ENCODE data around the gene OR52L1. TPM values are rescaled to one million over a fixed set of nuclear protein-coding genes. Genes with fewer than 3 reads are reported as not detected.

OR52L1 gene
- total and polyA plus RNA-seq, 2 donors, result not detected

GRCh38 chr11:6002202-6002699 lies 15.5 kb upstream of the OR52L1 start:
- Histone ChIP-seq H3K36me3 (ENCODE audit: control insufficient read depth in 2 of 2, insufficient read depth in 2 of 2, low read length in 1 of 2) (no peaks in the 10 kb centered on the region), H3K9me3 (ENCODE audit: control insufficient read depth in 2 of 2, insufficient read depth in 1 of 2, low read length in 1 of 2) (no peaks in the 10 kb centered on the region), H3K27ac (ENCODE audit: low read depth in 1 of 2, low read length in 1 of 2) (no peak overlapping the region), H3K27me3 (ENCODE audit: control insufficient read depth in 2 of 2, insufficient read depth in 1 of 2, low read length in 1 of 2) (no peaks in the 10 kb centered on the region), H3K4me1 (ENCODE audit: control insufficient read depth in 2 of 2, insufficient read depth in 2 of 2, low read length in 2 of 2) (no peaks in the 10 kb centered on the region), H3K4me3 (ENCODE audit: low read length in 2 of 2) (no peak overlapping the region)
- DNase-seq (ENCODE audit: low read depth in 6 of 9, low spot score in 9 of 9), result no peak
- 49% methylated on average over 7 of the region's 7 CpGs for WGBS

DNA sequence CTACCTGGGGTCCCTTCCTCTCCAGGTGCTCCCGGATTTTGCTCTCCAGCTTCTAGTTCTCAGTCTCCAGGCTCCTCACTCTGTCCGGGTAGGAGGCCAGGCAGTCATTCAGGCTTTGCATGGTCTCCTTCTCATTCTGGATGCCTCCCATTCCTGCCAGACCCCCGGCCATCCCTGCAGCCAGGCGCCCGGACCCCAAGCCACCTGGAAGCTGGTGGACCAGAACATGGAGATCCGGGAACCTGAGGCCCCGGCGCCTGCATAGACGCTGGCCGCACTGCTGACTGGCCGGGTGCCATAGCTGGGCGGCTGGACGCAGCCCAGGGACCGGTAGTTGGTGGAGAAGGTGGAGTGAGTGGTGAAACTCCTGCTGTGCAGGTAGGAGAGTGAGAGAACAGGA lies 8.0 kb upstream of the OR52L1 start:
- DNase-seq (ENCODE audit: low read depth in 6 of 9, low spot score in 9 of 9), result no peak
- 92% methylated on average over 14 of the region's 14 CpGs for WGBS
- Histone ChIP-seq H3K27ac (ENCODE audit: low read depth in 1 of 2, low read length in 1 of 2) (no peak overlapping the region), H3K4me1 (ENCODE audit: control insufficient read depth in 2 of 2, insufficient read depth in 2 of 2, low read length in 2 of 2) (no peaks in the 10 kb centered on the region), H3K36me3 (ENCODE audit: control insufficient read depth in 2 of 2, insufficient read depth in 2 of 2, low read length in 1 of 2) (no peaks in the 10 kb centered on the region), H3K4me3 (ENCODE audit: low read length in 2 of 2) (no peak overlapping the region), H3K9me3 (ENCODE audit: control insufficient read depth in 2 of 2, insufficient read depth in 1 of 2, low read length in 1 of 2) (no peaks in the 10 kb centered on the region), H3K27me3 (ENCODE audit: control insufficient read depth in 2 of 2, insufficient read depth in 1 of 2, low read length in 1 of 2) (no peaks in the 10 kb centered on the region)

GRCh38 chr11:5992604-5993251 lies 5.9 kb upstream of the OR52L1 start:
- Histone ChIP-seq H3K4me1 (ENCODE audit: control insufficient read depth in 2 of 2, insufficient read depth in 2 of 2, low read length in 2 of 2) (no peaks in the 10 kb centered on the region), H3K27ac (ENCODE audit: low read depth in 1 of 2, low read length in 1 of 2) (no peak overlapping the region), H3K27me3 (ENCODE audit: control insufficient read depth in 2 of 2, insufficient read depth in 1 of 2, low read length in 1 of 2) (no peaks in the 10 kb centered on the region), H3K4me3 (ENCODE audit: low read length in 2 of 2) (no peak overlapping the region), H3K36me3 (ENCODE audit: control insufficient read depth in 2 of 2, insufficient read depth in 2 of 2, low read length in 1 of 2) (no peaks in the 10 kb centered on the region), H3K9me3 (ENCODE audit: control insufficient read depth in 2 of 2, insufficient read depth in 1 of 2, low read length in 1 of 2) (no peaks in the 10 kb centered on the region)
- peak in 1 of 9 donors; percentile 4 for DNase-seq (ENCODE audit: low read depth in 6 of 9, low spot score in 9 of 9)
- 66% methylated on average over 3 of the region's 3 CpGs for WGBS

- no peak for DNase-seq (ENCODE audit: low read depth in 6 of 9, low spot score in 9 of 9)
- no peaks in the 10 kb centered on the region for H3K36me3 ChIP-seq (ENCODE audit: control insufficient read depth in 2 of 2, insufficient read depth in 2 of 2, low read length in 1 of 2)
- H3K4me1 ChIP-seq (ENCODE audit: control insufficient read depth in 2 of 2, insufficient read depth in 2 of 2, low read length in 2 of 2), result no peaks in the 10 kb centered on the region
- H3K27ac ChIP-seq (ENCODE audit: low read depth in 1 of 2, low read length in 1 of 2), result no peak overlapping the region
- no peaks in the 10 kb centered on the region for H3K27me3 ChIP-seq (ENCODE audit: control insufficient read depth in 2 of 2, insufficient read depth in 1 of 2, low read length in 1 of 2)
- 88% methylated on average over 3 of the region's 3 CpGs for WGBS
- H3K9me3 ChIP-seq (ENCODE audit: control insufficient read depth in 2 of 2, insufficient read depth in 1 of 2, low read length in 1 of 2), result no peaks in the 10 kb centered on the region
- no peak overlapping the region for H3K4me3 ChIP-seq (ENCODE audit: low read length in 2 of 2)
These were observed 5.4 kb upstream of the OR52L1 start for GRCh38 chr11:5992150-5992549.

- Histone ChIP-seq H3K9me3 (ENCODE audit: control insufficient read depth in 2 of 2, insufficient read depth in 1 of 2, low read length in 1 of 2) (no peaks in the 10 kb centered on the region), H3K27me3 (ENCODE audit: control insufficient read depth in 2 of 2, insufficient read depth in 1 of 2, low read length in 1 of 2) (no peaks in the 10 kb centered on the region), H3K4me3 (ENCODE audit: low read length in 2 of 2) (no peak overlapping the region), H3K36me3 (ENCODE audit: control insufficient read depth in 2 of 2, insufficient read depth in 2 of 2, low read length in 1 of 2) (no peaks in the 10 kb centered on the region), H3K27ac (ENCODE audit: low read depth in 1 of 2, low read length in 1 of 2) (no peak overlapping the region), H3K4me1 (ENCODE audit: control insufficient read depth in 2 of 2, insufficient read depth in 2 of 2, low read length in 2 of 2) (no peaks in the 10 kb centered on the region)
- WGBS, result 94% methylated on average over 4 of the region's 4 CpGs
- no peak for DNase-seq (ENCODE audit: low read depth in 6 of 9, low spot score in 9 of 9)
These were observed 2.4 kb upstream of the OR52L1 start for GRCh38 chr11:5989203-5989602.

DNA sequence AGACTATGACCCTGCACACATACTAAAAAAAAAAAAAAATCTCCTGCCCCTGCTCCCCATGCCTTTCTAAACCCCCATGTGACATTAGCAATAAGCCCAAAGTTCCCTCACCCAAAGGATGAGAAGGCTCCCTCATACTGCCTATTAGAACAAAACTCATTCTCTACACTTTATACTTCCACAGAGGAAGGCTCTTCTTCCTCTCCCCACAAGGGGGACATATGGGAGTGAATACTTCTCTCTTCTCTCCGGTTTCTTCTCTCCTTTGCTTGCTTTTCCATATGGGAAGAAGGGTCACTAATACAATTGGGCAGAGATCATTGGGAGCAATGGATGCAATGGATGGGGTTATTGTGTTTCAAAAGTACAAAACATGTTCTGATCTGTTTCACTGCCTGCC lies 3.3 kb downstream of the OR52L1 start:
- H3K9me3 ChIP-seq (ENCODE audit: control insufficient read depth in 2 of 2, insufficient read depth in 1 of 2, low read length in 1 of 2), result no peaks in the 10 kb centered on the region
- H3K4me3 ChIP-seq (ENCODE audit: low read length in 2 of 2), result no peak overlapping the region
- WGBS, result 61% methylated on average over 1 of the region's 1 CpG
- H3K4me1 ChIP-seq (ENCODE audit: control insufficient read depth in 2 of 2, insufficient read depth in 2 of 2, low read length in 2 of 2), result no peaks in the 10 kb centered on the region
- H3K27me3 ChIP-seq (ENCODE audit: control insufficient read depth in 2 of 2, insufficient read depth in 1 of 2, low read length in 1 of 2), result no peaks in the 10 kb centered on the region
- H3K27ac ChIP-seq (ENCODE audit: low read depth in 1 of 2, low read length in 1 of 2), result no peak overlapping the region
- H3K36me3 ChIP-seq (ENCODE audit: control insufficient read depth in 2 of 2, insufficient read depth in 2 of 2, low read length in 1 of 2), result no peaks in the 10 kb centered on the region
- no peak for DNase-seq (ENCODE audit: low read depth in 6 of 9, low spot score in 9 of 9)

DNA sequence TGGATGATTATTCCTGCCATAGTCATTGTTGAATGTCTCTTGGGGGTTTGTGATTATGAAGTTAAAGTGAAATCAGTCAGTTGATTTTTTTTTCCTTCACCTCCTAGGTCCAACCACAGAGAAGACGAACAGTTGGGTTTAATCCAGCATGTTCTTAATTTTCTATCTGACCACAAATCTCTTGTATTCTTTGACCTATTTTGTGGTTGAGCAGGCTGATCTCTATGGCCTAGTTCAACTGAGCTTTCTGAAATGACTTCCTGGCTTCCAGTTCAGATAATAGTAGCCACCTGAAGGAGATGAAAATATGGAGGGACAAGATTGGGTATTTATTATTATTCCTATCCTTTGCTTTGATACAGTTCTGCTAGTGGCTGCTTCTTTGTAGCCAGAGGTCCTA lies 13.3 kb downstream of the OR52L1 start:
- H3K27ac ChIP-seq (ENCODE audit: low read depth in 1 of 2, low read length in 1 of 2), result no peak overlapping the region
- no peaks in the 10 kb centered on the region for H3K27me3 ChIP-seq (ENCODE audit: control insufficient read depth in 2 of 2, insufficient read depth in 1 of 2, low read length in 1 of 2)
- no peaks in the 10 kb centered on the region for H3K4me1 ChIP-seq (ENCODE audit: control insufficient read depth in 2 of 2, insufficient read depth in 2 of 2, low read length in 2 of 2)
- H3K9me3 ChIP-seq (ENCODE audit: control insufficient read depth in 2 of 2, insufficient read depth in 1 of 2, low read length in 1 of 2), result no peaks in the 10 kb centered on the region
- H3K4me3 ChIP-seq (ENCODE audit: low read length in 2 of 2), result no peak overlapping the region
- no peak for DNase-seq (ENCODE audit: low read depth in 6 of 9, low spot score in 9 of 9)
- no peaks in the 10 kb centered on the region for H3K36me3 ChIP-seq (ENCODE audit: control insufficient read depth in 2 of 2, insufficient read depth in 2 of 2, low read length in 1 of 2)
- WGBS, result 7% methylated on average over 1 of the region's 1 CpG

- Histone ChIP-seq H3K4me3 (ENCODE audit: low read length in 2 of 2) (no peak within 1 kb of the TSS), H3K27me3 (ENCODE audit: control insufficient read depth in 2 of 2, insufficient read depth in 1 of 2, low read length in 1 of 2) (no peaks in the 10 kb centered on the region), H3K9me3 (ENCODE audit: control insufficient read depth in 2 of 2, insufficient read depth in 1 of 2, low read length in 1 of 2) (peaks cover 0 to 5% of the 10 kb centered on the region in 2 donors), H3K4me1 (ENCODE audit: control insufficient read depth in 2 of 2, insufficient read depth in 2 of 2, low read length in 2 of 2) (no peaks in the 10 kb centered on the region), H3K36me3 (ENCODE audit: control insufficient read depth in 2 of 2, insufficient read depth in 2 of 2, low read length in 1 of 2) (no peaks in the 10 kb centered on the region), H3K27ac (ENCODE audit: low read depth in 1 of 2, low read length in 1 of 2) (no peak within 1 kb of the TSS)
- DNase-seq (ENCODE audit: low read depth in 6 of 9, low spot score in 9 of 9), result no peak
These were observed 18.4 kb downstream of the OR52L1 start, which contains the start of gene OR56A5 for GRCh38 chr11:5968394-5968793. TSS of gene OR56A5 (minus strand) at chr11:5968494. CDS start at chr11:5968494, 0 bp downstream.

DNA sequence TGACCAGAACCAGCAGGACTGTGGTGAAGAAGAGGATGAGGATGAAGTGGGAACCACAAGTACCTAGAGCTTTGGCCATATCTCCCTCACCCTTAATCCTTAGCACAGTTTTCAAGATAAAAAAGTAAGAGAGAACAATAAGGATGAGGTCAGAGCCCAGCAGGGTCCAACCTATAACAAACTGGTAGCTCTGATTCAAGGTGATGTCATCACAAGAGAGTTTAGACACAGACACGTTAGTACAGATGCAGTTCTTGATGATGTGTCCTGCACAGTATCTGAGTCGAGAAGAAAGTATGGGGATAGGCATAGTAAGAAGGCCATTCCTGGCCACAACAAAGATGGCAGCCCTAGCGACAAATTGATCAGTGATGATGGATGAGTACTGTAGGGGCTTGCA lies 19.1 kb downstream of the OR52L1 start:
- H3K27me3 ChIP-seq (ENCODE audit: control insufficient read depth in 2 of 2, insufficient read depth in 1 of 2, low read length in 1 of 2), result no peaks in the 10 kb centered on the region
- H3K4me1 ChIP-seq (ENCODE audit: control insufficient read depth in 2 of 2, insufficient read depth in 2 of 2, low read length in 2 of 2), result no peaks in the 10 kb centered on the region
- WGBS, result 93% methylated on average over 3 of the region's 3 CpGs
- H3K27ac ChIP-seq (ENCODE audit: low read depth in 1 of 2, low read length in 1 of 2), result no peak overlapping the region
- H3K9me3 ChIP-seq (ENCODE audit: control insufficient read depth in 2 of 2, insufficient read depth in 1 of 2, low read length in 1 of 2), result peaks cover 0 to 5% of the 10 kb centered on the region in 2 donors
- DNase-seq (ENCODE audit: low read depth in 6 of 9, low spot score in 9 of 9), result no peak
- no peak overlapping the region for H3K4me3 ChIP-seq (ENCODE audit: low read length in 2 of 2)
- no peaks in the 10 kb centered on the region for H3K36me3 ChIP-seq (ENCODE audit: control insufficient read depth in 2 of 2, insufficient read depth in 2 of 2, low read length in 1 of 2)
